Effector CD4-positive, alpha-beta T cell (primary cell): Measurements from ENCODE around the gene RHEB.

Experiments used
- DNase-seq: peaks from one replicate; pipeline ENCODE4 v3.0.0-alpha.2; 2020

RHEB gene

GRCh38 chr7:151447312-151447711, 72.4 kb downstream of the RHEB start:
- no peak for DNase-seq

DNA sequence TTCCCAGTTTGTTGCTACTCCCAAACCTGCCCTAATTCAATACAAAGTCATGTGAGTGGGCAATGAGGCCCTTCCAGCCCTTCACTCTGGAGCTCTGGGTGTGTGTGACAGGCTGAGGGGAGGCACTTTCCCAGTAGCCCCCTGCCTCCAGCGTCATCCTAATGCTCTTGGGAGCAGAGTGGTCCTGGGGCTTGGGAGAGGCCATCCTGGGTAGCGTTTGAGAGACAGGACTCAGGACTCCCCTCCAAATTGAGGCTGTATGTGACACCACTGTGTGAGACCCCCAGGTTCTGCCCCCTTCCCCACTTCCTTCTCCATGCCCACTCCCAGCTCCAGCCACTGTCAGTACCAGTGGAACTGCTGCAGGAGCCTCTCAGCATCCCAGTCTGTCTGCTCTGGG, 73.3 kb downstream of the RHEB start:
- no peak for DNase-seq

DNA sequence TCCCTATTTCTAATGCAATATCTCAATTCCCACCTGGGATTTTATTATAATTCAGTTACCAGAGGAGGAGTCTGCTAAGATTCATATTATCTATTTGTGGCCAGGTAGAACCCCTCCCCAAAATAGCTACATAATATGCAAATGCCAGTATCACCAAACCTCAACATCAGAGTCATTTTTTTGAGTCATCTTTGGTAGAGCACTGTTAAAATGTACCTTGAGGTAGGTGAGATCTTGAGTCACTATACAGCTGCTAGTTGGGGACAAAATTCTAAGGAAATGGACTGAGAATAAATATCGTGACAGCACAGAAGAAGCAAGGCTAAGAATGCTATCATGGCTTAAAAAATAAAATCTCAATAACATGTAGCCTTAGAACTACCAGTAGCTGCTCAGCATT, 75.1 kb downstream of the RHEB start:
- no peak for DNase-seq

DNA sequence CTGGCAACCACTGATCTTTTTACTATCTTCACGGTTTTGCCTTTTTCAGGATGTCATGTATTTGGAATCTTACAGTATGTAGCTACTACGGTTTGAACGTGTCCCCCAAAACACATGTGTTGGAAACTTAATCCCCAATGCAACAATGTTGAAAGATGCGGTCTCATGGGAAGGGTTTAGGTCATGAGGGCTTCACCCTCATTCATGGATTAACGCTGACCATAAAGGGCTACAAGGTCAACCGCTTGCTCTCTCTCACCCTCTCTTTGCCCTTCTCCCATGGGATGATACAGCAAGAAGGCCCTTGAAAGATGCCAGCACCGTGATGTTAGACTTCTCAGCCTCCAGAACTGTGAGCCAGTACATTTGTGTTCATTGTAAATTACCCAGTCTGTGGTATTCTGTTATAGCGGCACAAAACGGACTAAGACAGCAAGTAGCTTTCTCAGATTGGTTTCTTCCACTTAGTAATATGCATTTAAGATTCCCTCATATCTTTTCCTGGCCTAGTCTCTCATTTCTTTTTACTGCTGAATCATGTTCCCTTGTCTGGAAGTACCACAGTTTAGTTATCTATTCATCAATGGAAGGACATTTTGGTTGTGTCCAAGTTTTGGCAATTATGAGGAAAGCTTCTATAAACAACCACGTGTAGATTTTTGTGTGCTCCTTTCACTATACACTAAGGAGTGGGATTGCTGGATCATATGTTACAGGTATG, 76.8 kb downstream of the RHEB start:
- no peak for DNase-seq

GRCh38 chr7:151440799-151441445, 78.8 kb downstream of the RHEB start:
- no peak for DNase-seq

- no peak for DNase-seq
These were observed 79.6 kb downstream of the RHEB start, which contains the start of gene CRYGN for GRCh38 chr7:151439855-151440798. Gene CRYGN (minus strand): TSS chr7:151440141. CDS start chr7:151439917, 224 bp downstream.

- no peak for DNase-seq
These were observed 80.7 kb downstream of the RHEB start for GRCh38 chr7:151438864-151439601.

DNA sequence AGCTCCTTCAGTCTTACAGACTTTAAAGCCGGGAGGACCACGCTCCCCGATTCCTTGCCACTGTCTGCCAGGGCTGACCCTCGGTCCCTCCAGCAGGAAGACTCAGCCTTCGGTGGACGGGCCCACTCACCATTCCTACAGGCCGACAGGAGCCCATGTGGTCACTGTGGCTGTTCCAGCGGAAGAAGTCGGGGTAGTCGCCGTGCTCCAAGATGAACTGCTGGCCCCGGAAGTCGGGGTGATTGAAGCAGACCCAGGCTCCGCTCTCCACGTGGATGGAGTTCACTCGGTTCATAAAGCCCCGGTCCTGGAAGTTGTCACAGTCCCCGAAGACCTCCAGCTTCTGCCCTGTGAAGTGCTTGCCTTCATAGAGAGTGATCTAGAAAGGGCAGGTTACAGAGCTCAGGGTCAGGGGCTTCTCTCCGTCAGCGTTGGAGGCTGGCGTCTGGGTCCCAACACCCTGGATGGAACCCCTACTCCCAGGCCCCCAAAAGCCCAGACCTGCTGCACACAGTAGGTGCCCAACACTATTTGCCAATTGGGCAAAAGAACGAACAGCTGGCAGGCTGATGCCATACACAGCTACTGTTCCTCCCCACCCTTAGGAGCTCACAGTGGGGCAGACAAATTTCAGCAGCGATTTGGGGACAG, 81.7 kb downstream of the RHEB start:
- no peak for DNase-seq

DNA sequence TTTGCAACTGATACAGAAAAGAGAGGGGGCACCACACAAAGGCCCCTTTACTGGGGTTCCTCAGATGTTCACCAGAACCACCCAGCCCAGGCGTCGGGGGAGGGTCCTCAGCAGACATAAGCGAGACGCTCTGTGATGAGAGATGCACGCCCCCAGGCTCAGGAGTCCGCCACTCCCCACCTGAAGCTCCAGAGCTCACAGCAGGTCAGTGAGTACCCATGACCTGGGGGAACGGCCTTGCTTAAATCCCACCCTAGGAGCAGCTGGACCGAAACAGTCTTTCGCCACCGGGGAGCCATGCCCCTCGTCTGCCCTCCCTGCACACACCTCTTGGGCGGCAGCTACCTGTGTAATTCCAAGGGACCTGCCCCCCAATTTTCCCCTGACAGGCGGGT, 82.5 kb downstream of the RHEB start:
- no peak for DNase-seq

- DNase-seq, result no peak
These were observed 83.1 kb downstream of the RHEB start for GRCh38 chr7:151436446-151437158.

- no peak for DNase-seq
These were observed 83.7 kb downstream of the RHEB start for GRCh38 chr7:151435971-151436370.

GRCh38 chr7:151435103-151435916, 84.4 kb downstream of the RHEB start:
- DNase-seq, result no peak

DNA sequence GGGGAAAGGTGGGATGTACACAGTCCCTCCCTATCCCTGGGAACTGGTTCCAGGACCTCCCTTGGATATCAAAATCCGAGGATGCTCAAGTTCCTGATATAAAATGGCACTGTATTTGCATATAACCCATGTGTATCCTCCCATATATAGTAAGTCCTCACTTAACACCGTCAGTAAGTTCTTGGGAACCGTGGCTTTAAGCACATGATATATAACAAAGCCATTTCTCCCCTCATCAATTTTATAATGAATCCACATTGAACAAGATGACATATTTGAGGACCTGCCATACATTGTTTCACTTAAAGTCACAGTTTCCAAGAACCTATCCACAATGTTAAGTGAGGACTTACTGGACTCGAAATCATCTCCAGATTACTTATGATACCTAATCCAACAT, 85.1 kb downstream of the RHEB start:
- no peak for DNase-seq

- no peak for DNase-seq
These were observed 85.8 kb downstream of the RHEB start for GRCh38 chr7:151433721-151434400.

- peak; percentile 33 for DNase-seq
These were observed 86.8 kb downstream of the RHEB start for GRCh38 chr7:151432658-151433521.

DNA sequence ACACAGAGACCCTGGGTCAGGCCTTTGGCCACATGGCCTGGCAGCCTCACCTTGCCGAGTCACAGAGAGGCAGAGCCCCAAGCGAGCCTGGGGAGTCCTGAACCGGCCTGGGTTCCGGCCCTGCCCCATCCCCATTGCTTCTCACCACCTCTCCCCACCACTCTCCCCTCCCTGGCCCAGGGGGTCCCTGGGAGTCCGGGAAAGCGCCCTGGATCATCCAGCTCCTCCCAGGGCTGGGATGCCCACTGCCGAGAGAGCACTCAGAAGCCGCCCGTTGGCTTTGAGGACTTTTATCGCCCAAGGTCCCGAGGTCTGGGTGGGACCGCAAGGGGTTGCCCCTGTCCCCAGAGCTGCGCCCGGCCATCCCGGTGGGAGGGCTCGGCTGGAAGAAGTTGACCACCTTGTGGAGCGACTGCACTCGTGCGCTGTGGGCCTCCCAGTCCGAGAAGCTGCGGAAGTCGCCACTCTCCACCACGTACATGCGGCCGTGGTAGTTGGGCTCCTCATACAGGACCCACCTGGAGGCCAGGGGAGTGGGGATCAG, 87.9 kb downstream of the RHEB start:
- no peak for DNase-seq

- DNase-seq, result no peak
These were observed 88.4 kb downstream of the RHEB start for GRCh38 chr7:151431281-151431767.
